AG04449 (cell line): ENCODE results near the gene OGDH.

Experiments
- CTCF ChIA-PET: fragments of 350-600 bp; formaldehyde crosslinking; extraction: SDS; loops from one replicate; lab custom pipeline; 2021; ENCODE audit warnings: antibody characterized with exemption; lab: Yijun Ruan, JAX
- POLR2A ChIA-PET: fragments of 400-600, 350-600 bp; formaldehyde crosslinking; extraction: SDS; loops from one replicate; lab custom pipeline; 2020; ENCODE audit warnings: antibody characterized with exemption, inconsistent platforms; lab: Yijun Ruan, JAX
- DNase-seq: peaks from one replicate; pipeline ENCODE4 v3.0.0-alpha.2; 2010; ENCODE audit warnings: low read depth, low spot score
- H3K4me3 ChIP-seq: 2 replicates; pipeline ENCODE4 v1.5.1; 2011; ENCODE audit warnings: low read depth, mild to moderate bottlenecking, control low read depth, low read length
- CTCF ChIP-seq: IDR thresholded peaks from one replicate; pipeline ENCODE4 v1.5.1; 2011; ENCODE audit warnings: mild to moderate bottlenecking, moderate library complexity, low read length, control low read depth, inconsistent platforms; ENCODE audit not compliant: insufficient read depth; ENCODE audit errors: missing control alignments

Gene OGDH

GRCh38 chr7:44752822-44753221 is 146.4 kb downstream of the OGDH start:
- no peak overlapping the region for H3K4me3 ChIP-seq
- DNase-seq: no peak
- ChIA-PET POLR2A (no interaction called here), CTCF (no interaction called here)
- TF ChIP-seq CTCF: no peak

- TF ChIP-seq CTCF: no peak
- H3K4me3 ChIP-seq: no peak overlapping the region
- CTCF ChIA-PET: no interaction called here
- POLR2A ChIA-PET: no interaction called here
- DNase-seq: no peak
These were observed 148.6 kb downstream of the OGDH start for GRCh38 chr7:44754802-44755697.

GRCh38 chr7:44755698-44756627 is 149.5 kb downstream of the OGDH start:
- TF ChIP-seq CTCF: no peak
- DNase-seq: no peak
- no peak overlapping the region for H3K4me3 ChIP-seq
- ChIA-PET POLR2A (interaction anchor here (0.5 kb wide), 1 partner anchor 36 kb away, joined by 3 read pairs; no protein-coding TSS in a partner anchor), CTCF (no interaction called here)

GRCh38 chr7:44756904-44757303 is 150.5 kb downstream of the OGDH start:
- DNase-seq: no peak
- H3K4me3 ChIP-seq: no peak overlapping the region
- CTCF ChIA-PET: interaction anchor here (0.5 kb wide), 1 partner anchor 103 kb away, joined by 3 read pairs; no protein-coding TSS in a partner anchor
- TF ChIP-seq CTCF: no peak
- POLR2A ChIA-PET: interaction anchor here (0.6 kb wide), 1 partner anchor 175 kb away, joined by 3 read pairs; the partner anchor contains the start of gene TMED4

GRCh38 chr7:44757311-44757710 is 150.9 kb downstream of the OGDH start:
- no peak for TF ChIP-seq CTCF
- DNase-seq: no peak
- no peak overlapping the region for H3K4me3 ChIP-seq
- ChIA-PET POLR2A (interaction anchor here (0.6 kb wide), 1 partner anchor 175 kb away, joined by 3 read pairs; the partner anchor contains the start of gene TMED4), CTCF (interaction anchor here (0.5 kb wide), 1 partner anchor 102 kb away, joined by 3 read pairs; no protein-coding TSS in a partner anchor)
